Measurements from ENCODE around the gene TMEM125. TPM values are rescaled to one million over a fixed set of nuclear protein-coding genes. Genes with fewer than 3 reads are reported as not detected.

TMEM125 gene
- total and polyA plus RNA-seq, 7 experiments from 2014 or later = 0.21 to 0.50 TPM; not detected in 5

DNA sequence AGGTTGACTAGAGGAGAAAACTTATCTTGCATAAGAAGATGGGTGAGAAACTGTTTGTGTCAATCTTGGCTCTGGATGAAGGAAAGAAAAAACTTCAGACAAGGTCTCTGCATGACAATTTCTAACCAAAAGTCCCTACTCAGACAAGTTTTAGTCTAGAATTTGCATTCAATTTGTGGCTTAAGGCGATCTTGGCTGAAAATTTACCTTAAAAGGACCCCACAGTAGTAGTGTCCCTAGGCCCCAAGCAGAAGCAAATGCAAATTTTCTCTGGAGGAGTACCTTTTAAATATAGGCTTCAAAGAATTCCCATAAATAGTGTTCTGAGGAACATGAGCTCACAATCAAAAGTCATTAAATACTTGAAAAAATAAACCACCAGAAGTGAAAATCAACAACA lies 17.6 kb upstream of the TMEM125 start:
- no peaks in the 10 kb centered on the region for H3K27me3 ChIP-seq (ENCODE audit: control insufficient read depth in 2 of 2, insufficient read depth in 2 of 2, low read length in 2 of 2)
- ChIA-PET POLR2A (no interaction called here), CTCF (no interaction called here)
- peaks cover 0 to 2% (median 0%) of the 10 kb centered on the region in 11 donors for H3K9me3 Mint-ChIP-seq
- H3K4me1 Mint-ChIP-seq = no peaks in the 10 kb centered on the region
- intact Hi-C loops (cut with micrococcal nuclease) = no loop called here
- ATAC-seq (no peak), DNase-seq (no peak)
- H3K4me1 ChIP-seq (ENCODE audit: control insufficient read depth in 2 of 2, insufficient read depth in 2 of 2, low read length in 2 of 2) = no peaks in the 10 kb centered on the region
- no peak overlapping the region for H3K4me3 Mint-ChIP-seq
- no peaks in the 10 kb centered on the region for H3K36me3 ChIP-seq (ENCODE audit: control insufficient read depth in 2 of 3, insufficient read depth in 3 of 3, low read length in 3 of 3)
- H3K4me3 ChIP-seq (ENCODE audit: low read length) = no peak overlapping the region
- no peaks in the 10 kb centered on the region for H3K9me3 ChIP-seq (ENCODE audit: control insufficient read depth in 2 of 3, low read length in 3 of 3)
- H3K36me3 Mint-ChIP-seq = no peaks in the 10 kb centered on the region
- H3K27me3 Mint-ChIP-seq = peaks cover 0 to 22% (median 0%) of the 10 kb centered on the region in 5 donors
- H3K27ac ChIP-seq (ENCODE audit: low read depth, low read length) = no peak overlapping the region
- H3K27ac Mint-ChIP-seq = no peak overlapping the region

DNA sequence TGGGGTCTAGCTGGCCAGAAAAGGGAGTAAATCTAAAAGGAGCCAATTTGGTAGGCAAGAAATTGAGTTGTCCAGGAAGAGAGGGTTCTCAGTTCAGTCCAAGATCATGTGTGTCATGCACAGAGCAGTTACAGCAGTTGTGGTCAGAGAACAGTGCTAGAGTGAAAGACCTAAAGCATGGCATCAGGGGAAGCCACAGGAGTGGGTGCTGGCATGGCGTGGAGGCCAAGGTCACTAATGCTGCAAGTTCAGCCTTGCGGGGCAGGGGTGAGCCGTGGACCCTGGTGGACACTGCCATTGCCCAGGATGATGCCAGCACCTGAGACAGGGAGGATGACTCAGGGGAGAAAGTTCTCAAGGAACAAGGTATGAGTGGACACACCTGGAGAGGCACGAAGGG lies 16.6 kb upstream of the TMEM125 start:
- no peaks in the 10 kb centered on the region for H3K36me3 ChIP-seq (ENCODE audit: control insufficient read depth in 2 of 3, insufficient read depth in 3 of 3, low read length in 3 of 3)
- no peaks in the 10 kb centered on the region for H3K27me3 ChIP-seq (ENCODE audit: control insufficient read depth in 2 of 2, insufficient read depth in 2 of 2, low read length in 2 of 2)
- no peaks in the 10 kb centered on the region for H3K9me3 ChIP-seq (ENCODE audit: control insufficient read depth in 2 of 3, low read length in 3 of 3)
- H3K4me3 ChIP-seq (ENCODE audit: low read length) = no peak overlapping the region
- ChIA-PET CTCF (no interaction called here), POLR2A (interaction anchor here (0.6 kb wide), 1 partner anchor 437 kb away, joined by 3 read pairs; no protein-coding TSS in a partner anchor)
- H3K27ac ChIP-seq (ENCODE audit: low read depth, low read length) = no peak overlapping the region
- Mint-ChIP-seq H3K27ac (peak overlapping the region in 1 of 9 donors; percentile 46), H3K9me3 (peaks cover 0 to 5% (median 0%) of the 10 kb centered on the region in 11 donors), H3K36me3 (no peaks in the 10 kb centered on the region), H3K4me3 (no peak overlapping the region), H3K4me1 (no peaks in the 10 kb centered on the region), H3K27me3 (peaks cover 0 to 21% (median 0%) of the 10 kb centered on the region in 5 donors)
- ATAC-seq (no peak), DNase-seq (no peak)
- no peaks in the 10 kb centered on the region for H3K4me1 ChIP-seq (ENCODE audit: control insufficient read depth in 2 of 2, insufficient read depth in 2 of 2, low read length in 2 of 2)
- intact Hi-C loops (cut with micrococcal nuclease) = no loop called here

DNA sequence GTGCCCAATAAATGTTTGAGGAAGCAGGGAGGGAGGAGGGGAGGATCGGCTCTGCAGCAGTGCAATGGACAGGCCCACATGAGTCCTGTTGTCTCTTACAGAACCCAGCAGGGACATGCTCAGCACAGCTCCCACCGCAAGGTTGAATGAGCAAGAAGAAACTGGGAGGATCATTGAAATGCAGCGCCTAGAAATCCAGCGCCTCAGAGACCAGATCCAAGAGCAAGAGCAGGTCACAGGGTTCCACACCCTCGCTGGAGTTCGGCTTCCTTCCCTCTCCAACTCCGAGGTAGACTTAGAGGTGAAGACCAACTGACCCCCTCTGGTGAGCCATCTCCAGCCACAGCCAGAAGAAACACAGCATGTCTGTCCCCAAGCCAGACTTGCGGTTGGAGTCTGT lies 15.9 kb upstream of the TMEM125 start:
- Histone ChIP-seq H3K36me3 (ENCODE audit: control insufficient read depth in 2 of 3, insufficient read depth in 3 of 3, low read length in 3 of 3) (no peaks in the 10 kb centered on the region), H3K4me1 (ENCODE audit: control insufficient read depth in 2 of 2, insufficient read depth in 2 of 2, low read length in 2 of 2) (no peaks in the 10 kb centered on the region), H3K9me3 (ENCODE audit: control insufficient read depth in 2 of 3, low read length in 3 of 3) (no peaks in the 10 kb centered on the region), H3K27me3 (ENCODE audit: control insufficient read depth in 2 of 2, insufficient read depth in 2 of 2, low read length in 2 of 2) (no peaks in the 10 kb centered on the region), H3K4me3 (ENCODE audit: low read length) (no peak overlapping the region), H3K27ac (ENCODE audit: low read depth, low read length) (no peak overlapping the region)
- Mint-ChIP-seq H3K27ac (no peak overlapping the region), H3K27me3 (peaks cover 0 to 21% (median 0%) of the 10 kb centered on the region in 5 donors), H3K36me3 (no peaks in the 10 kb centered on the region), H3K9me3 (peaks cover 0 to 8% (median 0%) of the 10 kb centered on the region in 11 donors), H3K4me1 (no peaks in the 10 kb centered on the region), H3K4me3 (no peak overlapping the region)
- DNase-seq = no peak
- intact Hi-C loops (cut with micrococcal nuclease) = no loop called here
- CTCF ChIA-PET = no interaction called here
- POLR2A ChIA-PET = no interaction called here
- no peak for ATAC-seq

DNA sequence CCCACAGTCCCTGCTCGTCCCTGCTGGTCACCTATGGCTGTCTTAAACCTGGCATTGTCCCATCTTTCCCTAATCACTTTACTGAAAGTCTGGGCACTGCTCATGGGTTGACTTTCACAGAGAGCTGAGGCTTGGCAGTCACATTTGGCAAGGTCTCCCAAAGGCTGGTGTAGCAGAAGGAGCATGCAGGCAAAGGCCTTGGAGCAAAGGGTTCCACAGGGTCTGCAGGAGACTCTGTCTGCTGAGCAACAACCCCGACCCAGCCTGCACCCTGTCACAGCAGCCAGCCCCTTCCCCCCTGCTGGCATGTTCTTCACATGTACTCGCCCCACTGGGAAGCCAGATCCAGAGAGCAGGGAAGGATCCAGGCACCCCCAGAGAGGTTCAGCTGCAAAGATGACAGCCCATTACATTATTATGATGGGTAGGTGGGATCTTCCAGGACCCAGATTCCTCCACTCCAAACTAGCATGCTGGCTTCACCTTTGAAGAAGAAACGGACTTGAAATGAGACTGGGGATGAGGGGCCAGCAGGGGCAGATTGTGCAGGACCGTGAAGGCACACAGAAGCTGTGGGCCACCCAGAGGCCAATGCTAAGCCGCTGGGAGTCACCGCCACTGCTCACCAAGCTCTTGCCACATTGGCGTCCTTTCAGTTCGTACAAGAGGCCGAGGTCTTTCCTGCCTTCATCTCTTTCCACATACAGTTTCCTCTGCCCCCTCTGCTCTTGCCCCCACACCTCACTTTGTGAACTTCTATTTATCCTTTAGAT lies 14.2 kb upstream of the TMEM125 start:
- H3K27ac Mint-ChIP-seq = no peak overlapping the region
- no peaks in the 10 kb centered on the region for H3K36me3 Mint-ChIP-seq
- H3K27me3 Mint-ChIP-seq = peaks cover 0 to 21% (median 0%) of the 10 kb centered on the region in 5 donors
- no peak overlapping the region for H3K27ac ChIP-seq (ENCODE audit: low read depth, low read length)
- ChIA-PET CTCF (no interaction called here), POLR2A (no interaction called here)
- no peaks in the 10 kb centered on the region for H3K4me1 ChIP-seq (ENCODE audit: control insufficient read depth in 2 of 2, insufficient read depth in 2 of 2, low read length in 2 of 2)
- H3K4me1 Mint-ChIP-seq = no peaks in the 10 kb centered on the region
- no peak for ATAC-seq
- no peaks in the 10 kb centered on the region for H3K9me3 ChIP-seq (ENCODE audit: control insufficient read depth in 2 of 3, low read length in 3 of 3)
- no peak overlapping the region for H3K4me3 ChIP-seq (ENCODE audit: low read length)
- intact Hi-C loops (cut with micrococcal nuclease) = no loop called here
- H3K36me3 ChIP-seq (ENCODE audit: control insufficient read depth in 2 of 3, insufficient read depth in 3 of 3, low read length in 3 of 3) = no peaks in the 10 kb centered on the region
- H3K9me3 Mint-ChIP-seq = peaks cover 0 to 8% (median 0%) of the 10 kb centered on the region in 11 donors
- H3K4me3 Mint-ChIP-seq = no peak overlapping the region
- DNase-seq = no peak
- H3K27me3 ChIP-seq (ENCODE audit: control insufficient read depth in 2 of 2, insufficient read depth in 2 of 2, low read length in 2 of 2) = no peaks in the 10 kb centered on the region

DNA sequence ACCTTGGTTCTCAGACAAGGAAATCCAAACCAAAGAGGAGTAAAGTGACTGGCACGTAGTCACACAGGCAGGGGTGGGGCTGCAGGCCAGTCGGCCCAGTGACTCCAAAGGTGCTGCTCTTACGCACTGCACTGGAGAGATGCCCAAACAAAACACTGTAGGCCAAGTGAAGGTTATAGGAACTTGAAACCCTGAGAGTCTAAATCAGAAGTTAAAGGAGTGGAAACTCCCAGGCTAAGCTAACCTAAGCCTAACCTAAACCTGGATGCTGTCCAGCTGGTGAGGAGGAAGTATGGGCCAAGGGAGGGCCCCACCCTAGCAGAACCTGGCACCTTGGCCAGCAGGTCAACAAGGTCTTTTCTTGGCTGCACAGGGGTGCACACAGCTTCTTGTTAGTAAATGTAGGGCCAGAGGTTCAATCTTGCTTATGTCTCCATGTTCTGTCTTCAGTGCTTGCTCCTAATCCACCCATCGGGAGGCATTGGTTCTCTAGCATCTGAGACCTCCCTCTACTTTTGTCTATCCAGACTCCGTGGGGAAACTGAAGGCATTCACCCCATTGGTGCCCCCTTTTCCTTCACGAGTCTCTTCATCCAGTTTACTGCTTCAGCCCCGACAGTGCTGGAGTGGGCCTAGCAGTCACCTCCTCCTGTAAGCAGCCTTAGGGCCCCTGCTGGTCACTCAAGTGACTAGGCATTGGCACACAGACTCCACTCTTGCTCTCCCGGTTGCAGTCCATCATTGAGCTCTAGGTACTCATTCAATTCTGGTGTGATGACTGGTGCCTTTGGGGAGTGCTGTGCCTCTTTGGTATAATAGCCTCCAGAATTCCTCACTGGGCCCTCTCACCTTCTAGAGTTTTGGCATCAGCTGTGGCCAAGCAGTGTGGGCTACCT lies 12.9 kb upstream of the TMEM125 start:
- no peak for ATAC-seq
- Histone ChIP-seq H3K36me3 (ENCODE audit: control insufficient read depth in 2 of 3, insufficient read depth in 3 of 3, low read length in 3 of 3) (no peaks in the 10 kb centered on the region), H3K27me3 (ENCODE audit: control insufficient read depth in 2 of 2, insufficient read depth in 2 of 2, low read length in 2 of 2) (no peaks in the 10 kb centered on the region), H3K4me3 (ENCODE audit: low read length) (no peak overlapping the region), H3K9me3 (ENCODE audit: control insufficient read depth in 2 of 3, low read length in 3 of 3) (no peaks in the 10 kb centered on the region), H3K27ac (ENCODE audit: low read depth, low read length) (no peak overlapping the region), H3K4me1 (ENCODE audit: control insufficient read depth in 2 of 2, insufficient read depth in 2 of 2, low read length in 2 of 2) (no peaks in the 10 kb centered on the region)
- Mint-ChIP-seq H3K27ac (no peak overlapping the region), H3K9me3 (peaks cover 0 to 10% (median 0%) of the 10 kb centered on the region in 11 donors), H3K27me3 (peaks cover 0 to 22% (median 0%) of the 10 kb centered on the region in 5 donors), H3K4me1 (no peaks in the 10 kb centered on the region), H3K4me3 (no peak overlapping the region), H3K36me3 (peaks cover 0 to 3% (median 0%) of the 10 kb centered on the region in 5 donors)
- intact Hi-C loops (cut with micrococcal nuclease) = no loop called here
- CTCF ChIA-PET = no interaction called here
- POLR2A ChIA-PET = no interaction called here
- DNase-seq = no peak

DNA sequence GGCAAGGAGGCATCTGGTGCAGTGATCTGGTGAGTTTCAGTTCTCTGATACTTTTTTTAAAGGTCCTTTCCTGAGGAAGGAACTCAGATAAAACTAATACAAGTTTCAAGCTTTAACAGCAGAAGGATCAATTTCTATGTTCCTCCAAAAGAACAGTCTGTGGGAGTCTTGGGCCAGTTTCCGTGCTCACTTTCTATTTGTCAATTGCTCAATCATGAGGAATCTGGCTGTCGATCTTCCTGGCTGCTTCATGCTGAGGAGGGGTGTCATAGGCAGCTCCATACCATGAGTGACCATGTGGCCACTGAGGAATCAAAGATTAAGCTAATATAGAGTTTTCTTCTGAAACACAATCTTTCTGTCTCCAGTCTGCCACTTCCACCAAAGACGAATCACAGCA lies 11.4 kb upstream of the TMEM125 start:
- H3K27me3 Mint-ChIP-seq = peaks cover 0 to 14% (median 0%) of the 10 kb centered on the region in 5 donors
- ATAC-seq (no peak), DNase-seq (no peak)
- H3K4me1 Mint-ChIP-seq = no peaks in the 10 kb centered on the region
- H3K4me3 ChIP-seq (ENCODE audit: low read length) = no peak overlapping the region
- no peaks in the 10 kb centered on the region for H3K9me3 ChIP-seq (ENCODE audit: control insufficient read depth in 2 of 3, low read length in 3 of 3)
- H3K27ac Mint-ChIP-seq = no peak overlapping the region
- POLR2A ChIA-PET = no interaction called here
- H3K36me3 Mint-ChIP-seq = peaks cover 0 to 4% (median 0%) of the 10 kb centered on the region in 5 donors
- no peaks in the 10 kb centered on the region for H3K4me1 ChIP-seq (ENCODE audit: control insufficient read depth in 2 of 2, insufficient read depth in 2 of 2, low read length in 2 of 2)
- CTCF ChIA-PET = no interaction called here
- H3K27ac ChIP-seq (ENCODE audit: low read depth, low read length) = no peak overlapping the region
- H3K9me3 Mint-ChIP-seq = peaks cover 0 to 16% (median 2%) of the 10 kb centered on the region in 11 donors
- intact Hi-C loops (cut with micrococcal nuclease) = no loop called here
- no peaks in the 10 kb centered on the region for H3K36me3 ChIP-seq (ENCODE audit: control insufficient read depth in 2 of 3, insufficient read depth in 3 of 3, low read length in 3 of 3)
- no peaks in the 10 kb centered on the region for H3K27me3 ChIP-seq (ENCODE audit: control insufficient read depth in 2 of 2, insufficient read depth in 2 of 2, low read length in 2 of 2)
- H3K4me3 Mint-ChIP-seq = no peak overlapping the region

Measured in naive thymus-derived CD4-positive, alpha-beta T cell (primary cell).